Activated CD4-positive, alpha-beta T cell treated with anti-CD3 and anti-CD28 coated beads for 4 hours (primary cell): Measurements from ENCODE around the gene KCNE1.
A peak's percentile ranks its signal among the peaks of the same experiment; 100 is the strongest.
"Not testable (repeated sequence)": the region's sequence is repeated elsewhere in the genome, so short reads cannot be mapped to it uniquely, and the experiment has no call there.

Experiments
- DNase-seq, 2 donors: peaks; one replicate each; pipeline ENCODE4 v3.0.0-alpha.2; 2020

KCNE1 gene

DNA sequence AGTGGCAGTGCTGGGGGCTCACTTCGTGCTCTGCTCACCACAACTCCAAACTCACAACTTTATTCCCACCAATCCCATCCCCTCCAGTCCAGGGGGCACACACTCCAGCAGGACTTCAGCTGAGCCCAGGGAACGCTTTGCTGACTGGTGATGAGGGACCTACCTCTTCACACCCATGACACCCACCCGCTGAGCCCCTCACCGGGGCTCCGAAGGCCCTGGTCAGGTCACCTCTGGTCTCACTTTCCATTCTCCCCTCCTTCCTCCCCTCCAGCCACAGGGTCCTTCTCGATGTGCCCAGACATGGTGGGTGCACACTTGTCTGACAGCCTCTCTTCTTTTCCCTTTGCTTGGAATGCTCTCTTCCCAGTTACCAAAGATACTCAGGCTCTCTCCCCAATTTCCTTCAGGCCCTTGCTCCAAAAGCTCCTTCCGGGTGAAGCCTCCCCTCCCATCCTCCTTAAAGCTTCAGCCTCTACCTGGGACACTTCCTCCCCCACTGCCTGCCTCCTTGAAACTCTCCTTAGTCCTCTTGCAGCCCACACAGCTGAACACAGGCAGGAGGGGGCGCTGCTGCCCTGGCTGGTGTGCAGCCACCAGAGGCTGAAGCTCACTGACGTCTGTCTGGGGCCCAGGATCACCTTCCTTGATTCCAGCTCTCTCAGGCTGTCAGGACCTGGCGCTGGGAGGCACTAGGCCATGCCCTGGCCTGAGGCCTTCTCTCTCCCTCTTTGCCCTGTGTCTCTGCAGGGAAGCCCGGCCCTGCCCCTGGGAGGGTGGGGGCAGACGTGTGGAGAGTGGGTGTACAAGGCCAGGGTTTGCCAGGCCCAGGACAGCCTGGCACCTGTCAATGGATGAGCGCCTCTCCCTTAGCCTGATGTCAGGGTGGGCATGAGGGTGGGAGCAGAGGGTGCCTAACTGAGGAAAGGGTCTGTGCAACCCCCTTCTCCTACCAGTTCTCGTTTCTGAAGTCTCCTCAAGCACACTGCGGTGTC lies 1.6 kb downstream of the KCNE1 start:
- peak in 1 of 2 donors; percentile 22 for DNase-seq

GRCh38 chr21:34509151-34509550 lies 2.9 kb downstream of the KCNE1 start:
- DNase-seq, result no peak

DNA sequence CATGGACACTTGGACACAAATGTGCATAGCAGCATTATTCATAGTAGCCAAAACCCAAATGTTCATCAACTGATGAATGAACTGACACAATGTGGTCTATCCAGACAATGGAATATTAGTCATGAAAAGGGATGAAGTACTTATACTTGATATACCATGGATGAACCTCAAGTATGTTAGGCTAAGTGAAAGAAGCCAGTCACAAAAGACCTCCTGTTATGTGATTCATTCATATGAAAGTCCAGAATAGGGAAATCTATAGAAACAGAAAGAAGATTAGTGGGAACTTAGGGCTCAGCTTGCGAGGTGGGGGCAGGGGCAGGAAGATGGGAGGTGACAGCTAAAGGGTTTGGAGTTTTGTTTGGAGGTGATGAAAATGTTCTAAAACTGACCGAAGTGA lies 7.4 kb downstream of the KCNE1 start:
- no peak for DNase-seq

- DNase-seq, result no peak
Measured at GRCh38 chr21:34502480-34503106, 9.4 kb downstream of the KCNE1 start.

DNA sequence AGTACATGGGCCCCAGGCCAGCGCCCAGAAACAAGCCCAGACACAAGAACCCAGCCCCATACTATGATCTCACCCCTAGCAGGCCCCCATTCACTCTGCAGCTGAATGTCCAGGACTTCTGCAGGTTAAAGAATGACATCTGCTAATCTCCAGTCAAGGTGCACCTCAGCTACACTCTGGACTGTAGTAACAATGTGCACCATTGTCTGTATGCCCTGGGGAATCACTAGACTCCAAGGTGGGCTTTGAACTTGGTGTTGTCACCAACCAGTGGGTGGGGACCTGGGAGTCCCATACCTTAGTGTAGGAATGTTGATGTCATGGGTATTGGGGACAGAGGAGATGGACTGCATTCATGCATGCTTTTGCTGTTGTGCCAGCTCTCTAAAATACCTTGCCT lies 10.3 kb downstream of the KCNE1 start:
- DNase-seq, result no peak

DNA sequence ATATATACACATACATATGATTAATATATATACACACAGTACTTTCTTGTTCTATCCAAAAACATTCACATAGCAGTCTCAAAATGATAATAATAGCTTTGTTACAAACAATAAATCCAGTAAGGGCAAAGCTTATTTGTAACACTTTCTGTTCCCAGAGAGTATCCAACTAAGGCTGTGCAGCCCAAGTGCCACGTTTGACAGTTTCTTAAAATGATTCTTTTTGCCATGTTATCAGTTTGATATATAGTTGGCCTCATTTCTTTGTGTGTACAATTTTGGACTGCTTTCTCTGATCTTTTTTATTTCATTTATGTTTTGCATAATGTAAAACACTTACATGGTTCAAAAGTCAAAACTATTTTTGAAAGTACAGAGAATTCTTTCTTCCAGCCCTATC lies 11.8 kb downstream of the KCNE1 start:
- DNase-seq, result no peak

DNA sequence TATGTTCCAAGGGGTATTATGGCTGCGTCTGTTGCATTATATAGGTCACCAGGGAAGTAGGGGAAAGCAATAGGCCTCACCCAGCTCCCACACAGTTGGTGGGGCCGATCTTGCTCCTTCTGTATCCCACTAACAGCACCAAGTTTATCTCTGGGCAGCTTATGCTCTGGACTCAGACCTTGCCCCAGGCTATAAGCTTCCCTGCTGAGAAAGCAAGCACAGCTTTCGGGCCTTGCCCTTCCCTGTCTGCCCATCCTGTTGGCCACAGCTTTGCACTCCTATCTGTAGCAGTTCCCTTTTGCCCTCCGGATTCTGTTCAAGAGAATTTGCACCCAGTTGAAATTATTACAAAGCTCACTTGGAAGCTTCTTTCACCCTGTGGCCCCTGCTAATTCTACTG lies 12.9 kb downstream of the KCNE1 start:
- DNase-seq, result no peak

DNA sequence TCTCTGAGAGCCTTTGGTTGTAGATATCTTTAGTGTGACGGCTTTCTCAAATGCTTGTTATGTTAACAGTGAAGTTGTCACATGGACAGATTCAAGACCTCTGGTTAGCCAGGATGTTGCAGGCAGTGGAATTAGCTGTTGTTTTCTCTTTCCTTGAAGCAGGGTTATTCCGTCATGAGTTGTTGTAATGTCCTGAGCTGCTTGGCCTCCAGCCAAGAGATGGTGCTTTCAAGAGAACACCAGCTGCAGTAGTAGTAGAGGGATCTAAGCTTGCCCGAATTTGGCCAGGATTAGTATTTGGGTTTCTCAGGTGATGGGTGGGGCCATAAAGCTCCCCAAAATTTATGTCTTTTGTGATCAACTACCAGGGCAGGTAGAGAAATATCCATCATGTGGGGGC lies 13.4 kb downstream of the KCNE1 start:
- no peak for DNase-seq

DNA sequence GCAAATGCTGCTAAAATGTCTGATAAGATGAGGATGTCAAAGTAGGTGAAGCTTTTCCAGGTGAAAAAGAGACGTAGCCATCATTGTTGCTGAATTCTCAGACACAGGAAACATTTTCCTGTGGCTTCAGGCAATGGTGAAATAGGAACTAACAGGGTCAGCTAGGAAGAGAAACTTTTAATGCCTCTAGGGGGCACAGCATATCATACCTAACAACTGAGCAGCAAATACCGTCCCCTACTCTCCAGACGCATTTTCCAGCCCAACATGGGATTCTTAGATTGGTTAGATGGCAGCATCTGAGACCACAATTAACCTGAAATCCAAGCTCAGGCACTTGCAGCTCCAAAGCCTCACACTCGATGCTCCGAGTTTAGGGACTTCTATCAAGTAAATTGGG lies 28.2 kb downstream of the KCNE1 start:
- not testable (repeated sequence) for DNase-seq

- not testable (repeated sequence) for DNase-seq
Measured at GRCh38 chr21:34483435-34483834, 28.6 kb downstream of the KCNE1 start.

- DNase-seq, result not testable (repeated sequence)
Measured at GRCh38 chr21:34467333-34467732, 44.7 kb downstream of the KCNE1 start.

- not testable (repeated sequence) for DNase-seq
Measured at GRCh38 chr21:34459426-34459825, 52.6 kb downstream of the KCNE1 start.

DNA sequence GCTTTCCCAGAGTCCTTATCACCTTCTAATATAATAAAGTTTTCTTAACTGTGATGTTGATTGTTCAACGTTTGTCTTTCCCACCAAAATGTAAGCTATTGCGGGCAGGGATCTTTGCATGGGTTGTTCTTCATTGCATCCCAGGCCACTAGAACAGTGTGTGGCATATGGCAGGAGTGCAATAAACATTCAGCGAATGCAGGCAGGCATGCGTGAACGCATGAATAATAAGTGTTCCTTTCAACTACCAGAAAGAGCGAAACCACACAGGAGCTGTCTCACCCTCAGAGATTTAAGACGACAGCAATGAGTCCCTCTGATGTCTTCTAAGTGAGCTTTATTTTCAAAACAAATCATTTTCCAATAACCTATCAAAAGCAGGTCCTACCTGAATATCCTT lies 53.7 kb downstream of the KCNE1 start:
- DNase-seq, result not testable (repeated sequence)

DNA sequence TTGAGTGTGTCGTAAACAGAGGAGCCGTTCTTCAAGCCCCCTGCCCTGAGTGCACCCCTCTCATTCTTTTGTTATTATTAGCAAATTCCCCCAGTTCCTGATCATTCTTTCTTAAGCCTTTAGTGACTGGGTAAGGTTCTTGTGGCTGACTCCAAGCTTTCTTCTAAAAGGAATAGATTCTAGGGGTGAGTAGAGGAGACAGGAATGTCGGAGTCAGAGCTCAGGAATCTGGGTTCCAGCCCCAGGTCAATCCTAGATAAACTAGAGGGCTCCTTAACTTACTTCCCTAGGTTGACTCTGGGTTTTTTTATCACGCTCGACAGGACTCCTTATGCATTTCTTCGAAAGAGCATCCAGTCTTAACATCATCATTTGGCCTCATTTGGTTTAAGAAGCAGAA lies 55.8 kb downstream of the KCNE1 start:
- DNase-seq, result not testable (repeated sequence)

DNA sequence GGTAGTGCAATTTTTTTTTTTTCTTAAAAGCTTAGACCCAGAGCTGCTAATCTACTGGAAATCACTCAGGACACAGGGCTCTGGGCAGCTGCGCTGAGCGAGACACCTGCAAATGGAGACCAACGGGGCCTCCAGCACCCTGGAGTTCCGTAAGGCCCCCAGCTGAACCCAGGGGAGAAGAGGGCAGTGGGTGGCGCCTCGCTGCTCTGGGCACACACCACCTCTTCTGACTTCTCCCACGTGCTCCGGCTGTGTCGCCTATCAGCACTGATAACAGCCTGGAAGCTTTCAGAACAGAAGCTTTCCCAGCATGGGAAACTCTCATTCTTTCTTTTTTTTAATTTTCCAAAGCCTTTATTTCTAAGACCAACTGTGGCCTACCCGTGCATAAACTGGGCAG lies 56.4 kb downstream of the KCNE1 start:
- not testable (repeated sequence) for DNase-seq

DNA sequence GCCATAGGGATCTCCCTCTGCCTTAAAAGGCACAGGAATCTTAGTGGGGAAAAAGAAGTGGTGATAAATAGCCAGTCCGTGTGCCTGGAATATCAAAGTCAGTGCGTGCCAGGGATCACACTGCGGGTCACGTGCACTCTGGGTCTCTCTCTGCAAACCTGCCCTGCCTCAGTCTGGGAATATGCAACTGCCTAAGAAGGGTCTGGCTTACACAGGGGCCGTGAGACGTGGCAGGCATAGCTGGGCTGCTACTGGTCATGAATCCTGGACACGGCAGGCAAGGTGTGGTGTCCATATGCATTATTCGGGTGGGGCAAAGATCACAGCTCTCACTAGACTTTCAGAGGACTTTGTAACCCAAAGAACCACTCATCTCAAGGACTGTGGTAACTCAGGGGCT lies 65.0 kb downstream of the KCNE1 start:
- not testable (repeated sequence) for DNase-seq

- DNase-seq, result not testable (repeated sequence)
Measured at GRCh38 chr21:34443486-34443885, 68.5 kb downstream of the KCNE1 start.

DNA sequence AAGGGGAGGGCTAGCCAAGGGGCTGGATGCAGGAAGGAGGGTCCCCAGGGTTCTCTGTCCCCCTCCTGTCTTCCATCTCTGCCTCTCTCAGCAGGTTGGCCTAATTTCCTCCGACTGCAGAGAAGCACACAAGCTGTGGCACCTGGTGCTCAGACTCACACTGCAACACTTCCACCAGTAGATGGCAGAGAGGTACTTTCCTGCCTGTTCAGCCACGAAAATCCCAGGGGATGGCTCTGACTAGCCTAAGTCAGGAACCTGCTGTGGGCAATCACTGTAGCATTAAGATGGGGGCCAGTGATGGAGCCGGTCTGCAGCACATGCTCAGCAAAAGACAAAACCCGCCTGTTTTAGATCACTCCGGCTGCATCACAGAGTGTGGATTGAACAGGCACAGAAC lies 82.3 kb downstream of the KCNE1 start:
- DNase-seq, result not testable (repeated sequence)

DNA sequence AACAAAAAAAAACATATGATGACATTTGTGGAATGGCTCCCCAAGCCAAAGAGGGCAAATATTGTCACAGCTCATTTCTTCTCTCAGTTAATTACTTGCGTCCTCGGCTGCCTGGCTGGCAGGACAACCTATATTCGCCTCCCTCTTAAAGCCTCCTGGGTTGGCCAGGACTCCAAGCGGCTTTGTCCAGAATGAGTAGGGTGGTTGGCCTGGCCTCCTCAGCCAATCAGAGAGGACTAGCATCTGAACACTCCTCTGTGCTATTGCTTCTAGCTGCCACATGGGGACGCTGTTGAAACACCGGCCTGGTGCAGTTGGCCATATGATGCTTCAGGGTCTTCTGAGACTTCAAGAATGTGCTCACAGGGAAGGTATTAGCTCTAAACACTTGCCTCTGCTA lies 83.6 kb downstream of the KCNE1 start:
- not testable (repeated sequence) for DNase-seq

DNA sequence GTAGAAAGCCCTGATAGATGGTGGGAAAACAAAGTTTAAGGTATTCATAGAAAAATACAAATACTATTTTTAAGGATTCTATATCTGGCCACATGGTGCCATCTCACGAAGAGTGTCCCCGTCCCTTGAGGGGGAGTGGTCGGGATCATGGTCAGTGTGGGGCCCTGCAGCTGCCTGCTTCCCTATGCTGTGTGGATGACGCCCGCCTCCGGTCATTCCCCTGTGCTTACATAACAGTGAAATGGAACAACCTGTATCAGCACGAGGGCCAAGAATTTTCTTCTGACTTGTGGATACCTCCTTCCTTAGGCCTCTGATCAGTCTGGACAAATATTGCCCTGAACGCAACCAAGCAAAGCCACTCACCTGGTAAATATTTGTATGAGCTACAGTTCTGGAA lies 84.7 kb downstream of the KCNE1 start:
- DNase-seq, result not testable (repeated sequence)

DNA sequence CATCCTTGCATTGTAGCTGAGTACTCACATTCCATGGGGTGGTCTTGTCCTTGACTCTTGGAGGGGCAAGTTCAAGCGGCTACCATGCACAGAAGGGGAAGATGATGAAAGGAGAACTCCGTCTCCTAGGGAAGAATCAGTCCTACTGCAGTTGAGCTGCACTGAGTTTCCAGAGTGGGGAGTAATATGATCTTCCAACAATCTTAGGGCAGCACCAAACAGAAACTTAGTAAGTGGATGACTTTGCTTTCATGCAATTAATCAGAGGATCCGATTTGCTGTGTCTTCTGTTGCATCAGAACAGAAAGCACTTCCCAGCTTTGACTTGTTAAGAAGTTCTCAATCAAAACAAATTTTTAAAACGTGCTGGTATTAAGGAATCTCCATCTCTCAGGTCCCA lies 88.2 kb downstream of the KCNE1 start, which contains the start of gene SMIM34:
Gene SMIM34, minus strand, starts transcription at position 147 of the 400 bp plus-strand sequence. Its CDS starts 112 bp downstream, at position 35.
- DNase-seq, result not testable (repeated sequence)

- not testable (repeated sequence) for DNase-seq
Measured at GRCh38 chr21:34417448-34418077, 94.4 kb downstream of the KCNE1 start.

DNA sequence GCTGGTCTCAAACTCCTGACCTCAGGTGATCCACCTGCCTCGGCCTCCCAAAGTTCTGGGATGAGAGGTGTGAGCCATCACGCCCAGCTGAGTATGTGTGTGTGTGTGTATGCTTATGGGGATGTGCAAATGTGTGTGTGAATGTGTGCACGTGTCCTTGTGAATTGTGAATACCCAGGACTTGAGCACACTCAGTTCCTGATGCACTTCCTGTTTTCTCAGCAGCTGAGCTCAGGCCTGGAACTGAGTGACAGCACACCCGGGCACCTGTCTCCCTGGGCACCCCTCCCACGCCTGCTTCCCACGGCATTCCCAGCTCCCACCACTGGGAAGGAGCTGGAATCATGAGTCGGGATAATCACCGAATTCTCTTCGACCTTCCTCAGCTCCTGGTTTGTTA lies 104.7 kb downstream of the KCNE1 start:
- not testable (repeated sequence) for DNase-seq
